Measurements from ENCODE around the gene C11orf21.

The C11orf21 gene

GRCh38 chr11:2261436-2262230 lies 40.1 kb downstream of the C11orf21 start:
- Histone ChIP-seq H3K9me3 (ENCODE audit: control insufficient read depth, low read length) (no peaks in the 10 kb centered on the region), H3K4me3 (ENCODE audit: low read depth, low read length) (no peak overlapping the region), H3K4me1 (no peaks in the 10 kb centered on the region), H3K79me2 (no peaks in the 10 kb centered on the region), H2AFZ (no peak overlapping the region), H3K27ac (no peak overlapping the region), H3K9ac (no peak overlapping the region), H3K27me3 (ENCODE audit: control insufficient read depth, insufficient read depth, low read length) (no peaks in the 10 kb centered on the region), H3K36me3 (ENCODE audit: control insufficient read depth, insufficient read depth, low read length) (no peaks in the 10 kb centered on the region), H3K4me2 (ENCODE audit: low read length) (no peak overlapping the region)
- TF ChIP-seq CTCF (IDR thresholded peaks at IDR 0.05) = no peak

- H3K9ac ChIP-seq = no peak overlapping the region
- H3K4me3 ChIP-seq (ENCODE audit: low read depth, low read length) = no peak overlapping the region
- no peak for TF ChIP-seq CTCF (IDR thresholded peaks at IDR 0.05)
- no peaks in the 10 kb centered on the region for H3K79me2 ChIP-seq
- no peaks in the 10 kb centered on the region for H3K9me3 ChIP-seq (ENCODE audit: control insufficient read depth, low read length)
- no peak overlapping the region for H3K4me2 ChIP-seq (ENCODE audit: low read length)
- H2AFZ ChIP-seq = no peak overlapping the region
- H3K27ac ChIP-seq = no peak overlapping the region
- H3K4me1 ChIP-seq = no peaks in the 10 kb centered on the region
- no peaks in the 10 kb centered on the region for H3K27me3 ChIP-seq (ENCODE audit: control insufficient read depth, insufficient read depth, low read length)
- H3K36me3 ChIP-seq (ENCODE audit: control insufficient read depth, insufficient read depth, low read length) = no peaks in the 10 kb centered on the region
Measured at GRCh38 chr11:2260491-2261364, 41.0 kb downstream of the C11orf21 start.

- H3K9me3 ChIP-seq (ENCODE audit: control insufficient read depth, low read length) = no peaks in the 10 kb centered on the region
- no peak for TF ChIP-seq CTCF (IDR thresholded peaks at IDR 0.05)
- no peaks in the 10 kb centered on the region for H3K79me2 ChIP-seq
Measured at GRCh38 chr11:2259897-2260451, 41.7 kb downstream of the C11orf21 start.

GRCh38 chr11:2259466-2259830 lies 42.3 kb downstream of the C11orf21 start:
- no peaks in the 10 kb centered on the region for H3K36me3 ChIP-seq (ENCODE audit: control insufficient read depth, insufficient read depth, low read length)
- H3K4me1 ChIP-seq = no peaks in the 10 kb centered on the region
- H3K4me3 ChIP-seq (ENCODE audit: low read depth, low read length) = no peak overlapping the region
- H3K4me2 ChIP-seq (ENCODE audit: low read length) = no peak overlapping the region
- H3K79me2 ChIP-seq = no peaks in the 10 kb centered on the region
- no peak overlapping the region for H3K9ac ChIP-seq
- TF ChIP-seq CTCF (IDR thresholded peaks at IDR 0.05) = no peak
- no peak overlapping the region for H3K27ac ChIP-seq
- H3K9me3 ChIP-seq (ENCODE audit: control insufficient read depth, low read length) = no peaks in the 10 kb centered on the region
- no peaks in the 10 kb centered on the region for H3K27me3 ChIP-seq (ENCODE audit: control insufficient read depth, insufficient read depth, low read length)
- H2AFZ ChIP-seq = no peak overlapping the region

More at GRCh38 chr11:2259897-2260451, 41.7 kb downstream of the C11orf21 start:
- Histone ChIP-seq H3K9ac (no peak overlapping the region), H3K27ac (no peak overlapping the region), H3K4me3 (ENCODE audit: low read depth, low read length) (no peak overlapping the region), H2AFZ (no peak overlapping the region), H3K4me1 (no peaks in the 10 kb centered on the region), H3K4me2 (ENCODE audit: low read length) (no peak overlapping the region), H3K36me3 (ENCODE audit: control insufficient read depth, insufficient read depth, low read length) (no peaks in the 10 kb centered on the region), H3K27me3 (ENCODE audit: control insufficient read depth, insufficient read depth, low read length) (no peaks in the 10 kb centered on the region)
